KOPT-K1 (cell line): Measurements from ENCODE around the gene CDH1.
"Not testable (repeated sequence)": the region's sequence is repeated elsewhere in the genome, so short reads cannot be mapped to it uniquely, and the experiment has no call there.

Source experiments
- H3K27ac ChIP-seq: fragments of 200-600 bp; sonication (generic); 2 replicates; pipeline ENCODE4 v1.5.1; 2016; ENCODE audit warnings: antibody characterized with exemption, mild to moderate bottlenecking, low read depth, low read length; ENCODE audit not compliant: poor library complexity, severe bottlenecking
- H3K36me3 ChIP-seq: fragments of 200-600 bp; sonication (generic); 2 replicates; pipeline ENCODE4 v1.5.1; 2017; ENCODE audit warnings: antibody characterized with exemption, mild to moderate bottlenecking, low read length, moderate library complexity; ENCODE audit not compliant: insufficient read depth
- H3K9me3 ChIP-seq: fragments of 200-600 bp; sonication (generic); 2 replicates; pipeline ENCODE4 v1.5.1; 2017; ENCODE audit warnings: antibody characterized with exemption, low read length, mild to moderate bottlenecking; ENCODE audit not compliant: insufficient read depth, poor library complexity, severe bottlenecking

CDH1 gene

GRCh38 chr16:68737046-68737729 is at the start of gene CDH1:
Gene CDH1 (plus strand): TSS chr16:68737292. CDS start chr16:68737416, 124 bp downstream.
- H3K36me3 ChIP-seq = no peaks in the 10 kb centered on the region
- no peaks in the 10 kb centered on the region for H3K9me3 ChIP-seq
- H3K27ac ChIP-seq = no peak within 1 kb of the TSS

GRCh38 chr16:68689921-68690320 is 47.2 kb upstream of the CDH1 start:
- Histone ChIP-seq H3K36me3 (no peaks in the 10 kb centered on the region), H3K9me3 (no peaks in the 10 kb centered on the region), H3K27ac (no peak overlapping the region)

- Histone ChIP-seq H3K9me3 (no peaks in the 10 kb centered on the region), H3K36me3 (no peaks in the 10 kb centered on the region), H3K27ac (no peak overlapping the region)
Observed at GRCh38 chr16:68695575-68695974, 41.5 kb upstream of the CDH1 start.

- Histone ChIP-seq H3K36me3 (no peaks in the 10 kb centered on the region), H3K9me3 (no peaks in the 10 kb centered on the region), H3K27ac (no peak overlapping the region)
Observed at GRCh38 chr16:68696514-68696913, 40.6 kb upstream of the CDH1 start.

GRCh38 chr16:68698091-68698490 is 39.0 kb upstream of the CDH1 start:
- no peaks in the 10 kb centered on the region for H3K9me3 ChIP-seq
- no peak overlapping the region for H3K27ac ChIP-seq
- H3K36me3 ChIP-seq = no peaks in the 10 kb centered on the region

GRCh38 chr16:68700120-68700519 is 37.0 kb upstream of the CDH1 start:
- H3K9me3 ChIP-seq = no peaks in the 10 kb centered on the region
- no peak overlapping the region for H3K27ac ChIP-seq
- no peaks in the 10 kb centered on the region for H3K36me3 ChIP-seq

- no peak overlapping the region for H3K27ac ChIP-seq
- H3K9me3 ChIP-seq = no peaks in the 10 kb centered on the region
- H3K36me3 ChIP-seq = no peaks in the 10 kb centered on the region
Observed at GRCh38 chr16:68700831-68701230, 36.3 kb upstream of the CDH1 start.

GRCh38 chr16:68704232-68704867 is 32.7 kb upstream of the CDH1 start:
- no peaks in the 10 kb centered on the region for H3K9me3 ChIP-seq
- no peaks in the 10 kb centered on the region for H3K36me3 ChIP-seq
- H3K27ac ChIP-seq = no peak overlapping the region

GRCh38 chr16:68707340-68708152 is 29.5 kb upstream of the CDH1 start:
- H3K27ac ChIP-seq = no peak overlapping the region
- no peaks in the 10 kb centered on the region for H3K9me3 ChIP-seq
- H3K36me3 ChIP-seq = no peaks in the 10 kb centered on the region

GRCh38 chr16:68710211-68710610 is 26.9 kb upstream of the CDH1 start:
- no peaks in the 10 kb centered on the region for H3K36me3 ChIP-seq
- no peaks in the 10 kb centered on the region for H3K9me3 ChIP-seq
- H3K27ac ChIP-seq = no peak overlapping the region

GRCh38 chr16:68711421-68712139 is 25.5 kb upstream of the CDH1 start:
- no peaks in the 10 kb centered on the region for H3K9me3 ChIP-seq
- H3K27ac ChIP-seq = no peak overlapping the region
- no peaks in the 10 kb centered on the region for H3K36me3 ChIP-seq

- no peak overlapping the region for H3K27ac ChIP-seq
Observed at GRCh38 chr16:68713361-68713760, 23.7 kb upstream of the CDH1 start.

GRCh38 chr16:68715471-68715870 is 21.6 kb upstream of the CDH1 start:
- no peaks in the 10 kb centered on the region for H3K9me3 ChIP-seq
- no peak overlapping the region for H3K27ac ChIP-seq
- no peaks in the 10 kb centered on the region for H3K36me3 ChIP-seq

More at GRCh38 chr16:68713361-68713760, 23.7 kb upstream of the CDH1 start:
- no peaks in the 10 kb centered on the region for H3K9me3 ChIP-seq
- H3K36me3 ChIP-seq = no peaks in the 10 kb centered on the region

- not testable (repeated sequence) for H3K36me3 ChIP-seq, H3K27ac ChIP-seq, H3K9me3 ChIP-seq
Observed at GRCh38 chr16:68716516-68716915, 20.6 kb upstream of the CDH1 start.

- Histone ChIP-seq H3K36me3 (no peaks in the 10 kb centered on the region), H3K9me3 (no peaks in the 10 kb centered on the region), H3K27ac (no peak overlapping the region)
Observed at GRCh38 chr16:68717684-68718083, 19.4 kb upstream of the CDH1 start.
